Pulmonary artery endothelial cell (primary cell): ENCODE measurements around the gene ZNF273. TPM values are rescaled to one million over a fixed set of nuclear protein-coding genes. Genes with fewer than 3 reads are reported as not detected.
"Not testable (repeated sequence)": the region's sequence is repeated elsewhere in the genome, so short reads cannot be mapped to it uniquely, and the experiment has no call there.

Experiments
- DNase-seq: peaks from one replicate; pipeline ENCODE4 v3.0.0-alpha.2; 2011; ENCODE audit warnings: low read depth, low spot score
- total RNA-seq: library from RNA; depleted of rRNA; stranded (reverse); fragments of >200 nt; gene quantifications from 2 replicates; pipeline ENCODE4 v1.2.3, GENCODE V29; 2014

The ZNF273 gene
- total RNA-seq, 1 donor from 2014 or later = 3.3 TPM

DNA sequence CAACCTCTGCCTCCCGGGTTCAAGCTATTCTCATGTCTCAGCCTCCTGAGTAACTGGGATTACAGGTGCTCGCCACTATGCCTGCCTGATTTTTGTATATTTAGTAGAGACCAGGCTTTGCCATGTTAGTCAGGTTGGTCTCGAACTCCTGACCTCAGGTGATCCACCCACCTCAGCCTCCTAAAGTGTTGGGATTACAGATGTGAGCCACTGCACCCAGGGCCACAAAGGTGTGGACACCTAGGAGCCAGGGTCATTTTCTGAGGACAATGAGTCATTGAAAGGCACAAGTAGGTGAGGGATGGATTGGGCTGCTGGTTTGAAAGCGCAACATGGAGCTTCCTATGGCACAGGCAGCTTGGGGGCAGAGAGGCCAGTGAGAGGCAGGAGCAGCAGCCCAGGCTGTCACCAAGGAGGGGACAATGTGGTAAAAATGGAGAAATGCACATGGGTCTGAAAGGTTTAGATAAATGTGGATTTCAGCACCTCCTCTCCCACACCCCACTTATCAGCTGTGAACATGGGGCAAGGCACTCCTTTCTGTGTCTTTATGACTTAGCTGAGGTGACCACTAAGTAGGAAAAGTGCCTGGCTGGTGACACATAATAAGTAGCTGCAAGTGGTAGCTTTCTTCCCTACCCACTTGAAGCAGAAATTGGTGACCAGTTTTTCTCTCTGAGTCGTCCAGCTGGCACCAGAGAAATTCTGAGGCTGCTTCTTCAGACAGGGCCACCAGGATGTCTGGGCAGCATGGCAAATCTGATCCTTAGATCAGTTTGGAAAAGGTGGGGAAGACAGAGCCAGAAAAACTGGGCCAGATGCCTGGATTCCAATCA, 41.8 kb downstream of the ZNF273 start:
- DNase-seq = not testable (repeated sequence)

GRCh38 chr7:64945503-64946175, 42.6 kb downstream of the ZNF273 start:
- DNase-seq = no peak

DNA sequence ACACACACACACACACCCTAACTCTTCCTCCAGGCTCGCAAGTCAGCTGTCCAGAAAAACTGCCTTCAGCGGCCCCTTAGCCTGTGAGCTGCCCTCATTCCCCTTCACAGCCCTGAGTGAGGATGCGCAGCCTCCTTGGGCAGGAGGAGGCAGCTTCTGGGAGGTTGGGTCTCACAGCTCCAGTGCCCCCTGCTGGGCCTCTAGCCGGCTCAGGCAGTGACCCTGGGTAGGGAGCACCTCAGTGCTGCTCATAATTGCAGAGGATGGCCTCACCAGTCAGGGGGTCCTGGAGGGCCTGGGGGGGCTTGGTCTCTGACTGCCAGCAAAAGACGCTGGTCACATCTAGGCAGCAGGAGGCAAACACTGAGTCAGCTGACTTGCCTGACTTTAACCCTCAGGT, 43.7 kb downstream of the ZNF273 start:
- no peak for DNase-seq

GRCh38 chr7:64947252-64948000, 44.4 kb downstream of the ZNF273 start:
- no peak for DNase-seq

- not testable (repeated sequence) for DNase-seq
Measured at GRCh38 chr7:64948774-64949173, 45.7 kb downstream of the ZNF273 start.

DNA sequence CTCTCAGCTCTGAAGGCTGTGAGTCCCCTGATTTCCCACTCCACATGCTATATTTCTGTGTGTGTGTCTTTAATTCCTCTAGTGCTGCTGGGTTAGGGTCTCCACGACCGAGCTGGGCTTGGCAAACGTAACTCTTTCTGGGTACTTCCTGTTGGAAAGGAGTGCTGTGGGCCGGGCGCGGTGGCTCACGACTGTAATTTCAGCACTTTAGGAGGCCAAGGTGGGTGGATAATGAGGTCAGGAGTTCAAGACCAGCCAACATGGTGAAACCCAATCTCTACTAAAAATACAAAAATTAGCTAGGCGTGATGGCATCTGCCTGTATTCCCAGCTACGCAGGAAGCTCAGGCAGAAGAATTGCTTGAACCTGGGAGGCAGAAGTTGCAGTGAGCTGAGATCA, 47.6 kb downstream of the ZNF273 start:
- DNase-seq = not testable (repeated sequence)

DNA sequence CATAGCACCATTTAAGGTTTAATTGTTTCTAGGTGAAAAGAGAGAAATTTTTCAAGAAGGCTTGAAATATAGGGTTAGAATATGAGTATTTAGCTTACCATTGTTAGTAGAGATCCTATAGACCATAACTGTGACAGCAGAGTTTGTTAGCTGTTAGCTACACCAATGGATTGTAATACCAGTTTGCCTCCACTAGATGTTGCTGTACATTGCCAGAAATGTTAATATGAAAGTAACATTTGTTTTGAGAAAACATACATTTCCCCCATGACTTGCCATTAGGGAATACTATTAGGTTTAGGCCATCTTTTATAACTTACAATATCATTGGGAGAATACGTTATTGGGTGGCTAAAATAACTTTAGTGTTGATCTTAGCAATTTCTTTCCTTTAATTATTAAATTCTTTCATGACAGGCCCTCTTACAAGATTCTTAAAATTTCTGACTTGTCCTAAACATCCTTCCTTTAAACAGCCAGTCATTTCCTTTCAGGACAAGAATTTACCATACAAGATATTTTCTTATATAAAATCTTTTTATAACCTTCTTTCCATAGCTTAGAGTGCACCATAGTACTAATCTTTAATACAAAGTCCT, 48.3 kb downstream of the ZNF273 start:
- DNase-seq = peak; percentile 17

DNA sequence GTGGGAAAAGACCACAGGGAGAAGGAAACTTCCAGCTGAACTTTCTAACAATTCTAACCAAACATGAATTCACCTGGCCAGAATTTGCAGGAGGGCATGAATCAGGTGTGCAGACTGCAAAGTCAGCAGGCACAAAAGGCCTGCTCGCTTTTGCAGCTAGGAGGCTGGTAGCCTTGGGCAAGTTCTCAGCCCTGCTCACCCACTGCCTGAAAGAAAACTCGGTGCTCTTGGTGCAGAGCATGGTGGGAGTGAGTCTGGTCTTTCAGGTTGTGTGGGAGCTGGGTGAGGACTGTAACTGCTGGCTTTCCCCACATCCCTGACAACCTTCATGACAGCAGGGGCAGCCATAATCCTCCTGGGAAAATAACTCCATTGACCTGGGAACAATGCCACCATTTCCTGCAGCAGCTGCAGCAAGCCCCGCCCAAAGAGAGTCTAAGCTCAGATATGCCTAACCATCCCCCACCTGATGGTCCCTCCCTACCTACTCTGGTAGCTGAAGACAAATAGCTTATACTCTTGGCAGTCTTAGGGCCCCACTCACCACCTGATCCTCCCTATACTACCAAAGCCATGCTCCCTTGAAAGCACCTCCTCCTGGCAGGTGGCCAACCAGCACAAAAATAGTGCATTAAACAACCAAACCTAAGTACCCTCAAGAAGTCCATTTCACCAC, 56.1 kb downstream of the ZNF273 start:
- no peak for DNase-seq

- no peak for DNase-seq
Measured at GRCh38 chr7:64965594-64965993, 62.5 kb downstream of the ZNF273 start.

DNA sequence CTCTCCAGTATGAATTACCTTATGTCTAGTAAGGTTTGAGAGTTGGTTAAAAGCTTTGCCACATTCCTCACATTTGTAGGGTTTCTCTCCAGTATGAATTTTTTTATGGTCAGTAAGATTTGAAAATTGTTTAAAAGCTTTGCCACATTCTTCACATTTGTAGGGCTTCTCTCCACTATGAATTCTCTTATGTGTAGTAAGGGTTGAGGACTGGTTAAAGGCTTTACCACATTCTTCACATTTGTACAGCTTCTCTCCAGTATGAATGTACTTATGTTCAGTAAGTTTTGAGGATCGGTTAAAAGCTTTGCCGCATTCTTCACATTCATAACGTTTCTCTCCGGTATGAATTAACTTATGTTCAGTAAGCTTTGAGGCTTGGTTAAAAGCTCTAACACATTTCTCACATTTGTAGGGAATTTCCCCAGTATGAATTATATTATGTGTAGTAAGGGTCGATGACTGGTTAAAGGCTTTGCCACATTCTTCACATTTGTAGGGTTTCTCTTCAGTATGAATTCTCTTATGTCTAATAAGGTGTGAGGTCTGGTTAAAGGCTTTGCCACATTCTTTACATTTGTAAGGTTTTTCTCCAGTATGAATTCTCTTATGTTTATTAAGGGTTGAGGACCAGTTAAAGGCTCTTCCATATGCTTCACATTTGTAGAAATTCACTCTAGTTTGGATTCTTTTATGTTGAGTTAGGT, 75.6 kb downstream of the ZNF273 start:
- no peak for DNase-seq

Other genes starting within 250 kb of the ZNF273 start
- 1.7 and 2.9 TPM in 2 replicates for gene ZNF107, start 237.1 kb upstream of the ZNF273 start, total RNA-seq
- gene ZNF138, start 108.8 kb upstream of the ZNF273 start, total RNA-seq = 3.5 and 4.8 TPM in 2 replicates
- gene ZNF117, start 87.8 kb downstream of the ZNF273 start, total RNA-seq = 3.4 and 7.1 TPM in 2 replicates
- gene ERV3-1, start 103.4 kb downstream of the ZNF273 start, total RNA-seq = 6.9 and 11.3 TPM in 2 replicates